DOHH2 (cell line): ENCODE results near the gene DSC2.

ENCODE experiments used
- H3F3A ChIP-seq: fragments of 200-600 bp; sonication (generic), shearing (Covaris generic); 2 replicates; pipeline ENCODE4 v1.6.0; 2016; ENCODE audit warnings: antibody characterized with exemption, mild to moderate bottlenecking; ENCODE audit not compliant: control insufficient read depth, insufficient read depth
- H3K27ac ChIP-seq: fragments of 200-600 bp; sonication (generic); 2 replicates; pipeline ENCODE4 v1.5.1; 2014; ENCODE audit warnings: low read depth, mild to moderate bottlenecking, low read length, moderate library complexity
- H3K27me3 ChIP-seq: fragments of 200-600 bp; sonication (generic); 2 replicates; pipeline ENCODE4 v1.6.1; 2014; ENCODE audit warnings: mild to moderate bottlenecking, low read length, mixed read lengths; ENCODE audit not compliant: control insufficient read depth
- H3K36me3 ChIP-seq: fragments of 200-600 bp; sonication (generic); 2 replicates; pipeline ENCODE4 v1.6.1; 2014; ENCODE audit warnings: mild to moderate bottlenecking, low read length, moderate library complexity, mixed read lengths; ENCODE audit not compliant: control insufficient read depth
- H3K4me1 ChIP-seq: fragments of 200-600 bp; sonication (generic); 2 replicates; pipeline ENCODE4 v1.6.1; 2014; ENCODE audit warnings: mild to moderate bottlenecking, low read length, mixed read lengths; ENCODE audit not compliant: control insufficient read depth
- H3K4me2 ChIP-seq: fragments of 200-600 bp; sonication (generic); 2 replicates; pipeline ENCODE4 v1.6.0; 2014; ENCODE audit warnings: mild to moderate bottlenecking, low read length, moderate library complexity
- H3K4me3 ChIP-seq: fragments of 200-600 bp; sonication (generic); 2 replicates; pipeline ENCODE4 v1.5.1; 2014; ENCODE audit warnings: mild to moderate bottlenecking, low read length, mixed read lengths
- H3K79me2 ChIP-seq: fragments of 200-600 bp; sonication (generic); 2 replicates; pipeline ENCODE4 v1.6.1; 2014; ENCODE audit warnings: mild to moderate bottlenecking, low read length, mixed read lengths; ENCODE audit not compliant: control insufficient read depth
- H3K9me2 ChIP-seq: fragments of 200-600 bp; sonication (generic); replicated peaks from 2 replicates; pipeline ENCODE4 v1.6.1; 2014; ENCODE audit warnings: mild to moderate bottlenecking, low read length, mixed read lengths; ENCODE audit not compliant: control insufficient read depth
- H3K9me3 ChIP-seq: fragments of 200-600 bp; sonication (generic); 2 replicates; pipeline ENCODE4 v1.6.1; 2014; ENCODE audit warnings: antibody characterized with exemption, low read length, mixed read lengths; ENCODE audit not compliant: control insufficient read depth, insufficient read depth
- H4K20me1 ChIP-seq: fragments of 200-600 bp; sonication (generic); 2 replicates; pipeline ENCODE4 v1.6.0; 2014; ENCODE audit warnings: low read depth, mild to moderate bottlenecking, antibody characterized with exemption, low read length, moderate library complexity; ENCODE audit not compliant: control insufficient read depth, insufficient read depth
- EZH2phosphoT487 ChIP-seq: fragments of 200-600 bp; sonication (generic); IDR thresholded peaks from 2 replicates; pipeline ENCODE4 v1.6.1; 2017; ENCODE audit warnings: borderline replicate concordance, mild to moderate bottlenecking, antibody characterized with exemption, low read length, moderate library complexity, mixed read lengths
- TF ChIP-seq, protein P1 (sequence below): fragments of 200-600 bp; sonication (generic); IDR thresholded peaks from one replicate; pipeline ENCODE4 v1.5.1; 2014; ENCODE audit warnings: antibody characterized with exemption, mild to moderate bottlenecking, low read depth, low read length; ENCODE audit not compliant: poor library complexity, severe bottlenecking

The DSC2 gene

DNA sequence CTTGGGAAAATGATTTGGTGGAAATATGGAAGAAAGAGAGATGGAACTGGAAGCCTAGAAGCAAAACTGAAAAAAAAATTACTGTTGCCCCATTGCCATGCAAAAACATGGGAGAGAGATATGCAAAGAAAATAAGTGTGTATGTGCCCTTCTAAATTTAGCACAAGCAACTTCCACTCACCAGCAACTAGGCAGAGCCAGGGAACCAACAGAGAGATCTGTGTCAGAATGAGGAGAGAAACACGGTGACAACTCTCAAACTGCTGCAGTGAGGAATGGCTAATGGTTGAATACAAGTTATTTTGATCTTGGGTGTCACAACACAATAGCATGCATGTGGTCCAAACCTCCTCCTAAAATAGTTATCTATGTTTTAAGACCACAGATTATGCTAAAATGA is 10.9 kb downstream of the DSC2 start:
- H3K79me2 ChIP-seq = no peaks in the 10 kb centered on the region
- H3K4me2 ChIP-seq = no peak overlapping the region
- no peak overlapping the region for H3K4me3 ChIP-seq
- H3K9me2 ChIP-seq = no peaks in the 10 kb centered on the region
- H3K36me3 ChIP-seq = no peaks in the 10 kb centered on the region
- no peak for TF ChIP-seq EZH2phosphoT487
- TF ChIP-seq, protein P1, sequence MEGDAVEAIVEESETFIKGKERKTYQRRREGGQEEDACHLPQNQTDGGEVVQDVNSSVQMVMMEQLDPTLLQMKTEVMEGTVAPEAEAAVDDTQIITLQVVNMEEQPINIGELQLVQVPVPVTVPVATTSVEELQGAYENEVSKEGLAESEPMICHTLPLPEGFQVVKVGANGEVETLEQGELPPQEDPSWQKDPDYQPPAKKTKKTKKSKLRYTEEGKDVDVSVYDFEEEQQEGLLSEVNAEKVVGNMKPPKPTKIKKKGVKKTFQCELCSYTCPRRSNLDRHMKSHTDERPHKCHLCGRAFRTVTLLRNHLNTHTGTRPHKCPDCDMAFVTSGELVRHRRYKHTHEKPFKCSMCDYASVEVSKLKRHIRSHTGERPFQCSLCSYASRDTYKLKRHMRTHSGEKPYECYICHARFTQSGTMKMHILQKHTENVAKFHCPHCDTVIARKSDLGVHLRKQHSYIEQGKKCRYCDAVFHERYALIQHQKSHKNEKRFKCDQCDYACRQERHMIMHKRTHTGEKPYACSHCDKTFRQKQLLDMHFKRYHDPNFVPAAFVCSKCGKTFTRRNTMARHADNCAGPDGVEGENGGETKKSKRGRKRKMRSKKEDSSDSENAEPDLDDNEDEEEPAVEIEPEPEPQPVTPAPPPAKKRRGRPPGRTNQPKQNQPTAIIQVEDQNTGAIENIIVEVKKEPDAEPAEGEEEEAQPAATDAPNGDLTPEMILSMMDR = no peak
- no peak overlapping the region for H3K27ac ChIP-seq
- H3K4me1 ChIP-seq = no peaks in the 10 kb centered on the region
- H3F3A ChIP-seq = no peaks in the 10 kb centered on the region
- no peaks in the 10 kb centered on the region for H3K27me3 ChIP-seq
- H4K20me1 ChIP-seq = no peaks in the 10 kb centered on the region
- H3K9me3 ChIP-seq = no peaks in the 10 kb centered on the region

DNA sequence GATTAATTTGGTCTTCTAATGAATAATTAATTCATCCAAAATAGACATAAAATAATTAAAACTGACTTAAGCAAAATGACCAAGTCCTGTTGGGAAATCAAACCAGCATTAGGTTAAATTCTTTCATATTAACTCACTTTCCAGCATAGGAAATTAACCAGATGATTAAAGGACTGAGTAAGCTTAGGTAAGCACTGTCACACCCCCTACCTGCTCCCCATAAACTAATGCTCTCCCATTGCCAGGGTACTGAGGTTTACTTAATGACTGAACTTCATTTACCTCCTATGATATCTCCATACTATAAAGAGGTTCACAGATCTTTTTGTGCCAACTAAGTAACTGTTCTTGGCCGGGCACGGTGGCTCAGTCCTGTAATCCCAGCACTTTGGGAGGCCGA is 13.7 kb downstream of the DSC2 start:
- Histone ChIP-seq H3K4me2 (no peak overlapping the region), H3K9me2 (no peaks in the 10 kb centered on the region), H4K20me1 (no peaks in the 10 kb centered on the region), H3K9me3 (no peaks in the 10 kb centered on the region), H3K4me3 (no peak overlapping the region), H3K27ac (no peak overlapping the region), H3F3A (no peaks in the 10 kb centered on the region), H3K4me1 (no peaks in the 10 kb centered on the region), H3K79me2 (no peaks in the 10 kb centered on the region), H3K36me3 (no peaks in the 10 kb centered on the region), H3K27me3 (no peaks in the 10 kb centered on the region)
- TF ChIP-seq EZH2phosphoT487 = no peak
- TF ChIP-seq, protein P1 = no peak

DNA sequence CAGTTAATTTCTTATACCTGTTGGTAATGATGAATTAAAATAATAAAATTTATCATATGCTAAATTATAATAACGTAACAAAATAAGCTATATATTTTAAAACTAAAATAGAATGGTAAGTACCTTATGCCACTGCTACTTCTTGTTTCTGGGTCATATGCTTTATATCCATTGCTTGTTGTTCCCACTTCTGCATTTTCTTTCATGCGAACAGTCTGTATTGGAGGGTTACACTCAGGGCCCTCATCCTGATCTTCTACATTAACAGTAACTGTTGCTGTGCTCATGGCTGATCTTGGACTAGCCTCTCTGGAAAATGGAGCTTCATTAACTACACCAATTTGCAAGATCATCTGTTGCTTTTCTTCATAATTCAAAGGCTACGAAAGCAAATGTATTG is 22.2 kb downstream of the DSC2 start:
- H4K20me1 ChIP-seq = no peaks in the 10 kb centered on the region
- no peak overlapping the region for H3K4me3 ChIP-seq
- H3K4me2 ChIP-seq = no peak overlapping the region
- H3K36me3 ChIP-seq = no peaks in the 10 kb centered on the region
- no peaks in the 10 kb centered on the region for H3K79me2 ChIP-seq
- no peak overlapping the region for H3K27ac ChIP-seq
- H3K9me2 ChIP-seq = no peaks in the 10 kb centered on the region
- H3K9me3 ChIP-seq = no peaks in the 10 kb centered on the region
- no peaks in the 10 kb centered on the region for H3K27me3 ChIP-seq
- no peaks in the 10 kb centered on the region for H3K4me1 ChIP-seq
- H3F3A ChIP-seq = no peaks in the 10 kb centered on the region
- no peak for TF ChIP-seq EZH2phosphoT487
- TF ChIP-seq, protein P1 = no peak

DNA sequence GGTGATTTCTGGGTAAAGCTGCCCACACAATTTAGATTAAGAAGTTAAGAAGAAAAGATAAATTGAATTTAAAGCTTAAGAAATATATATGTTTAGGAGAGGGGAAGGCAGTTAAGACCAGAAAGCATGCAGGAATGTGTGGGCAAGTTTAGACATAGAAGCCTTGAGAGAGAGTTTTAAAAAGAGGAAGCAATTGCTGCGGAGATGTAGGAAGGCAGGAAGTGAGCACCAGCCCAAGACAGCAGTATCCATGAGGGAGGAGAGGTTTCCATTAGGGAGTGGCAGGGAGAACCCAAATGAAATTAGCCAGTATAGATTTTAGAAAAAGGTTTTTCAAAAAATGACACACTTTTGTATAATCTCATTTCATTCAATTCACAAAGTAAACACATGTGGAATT is 24.3 kb downstream of the DSC2 start:
- Histone ChIP-seq H3F3A (no peaks in the 10 kb centered on the region), H3K79me2 (no peaks in the 10 kb centered on the region), H3K4me3 (no peak overlapping the region), H3K36me3 (no peaks in the 10 kb centered on the region), H3K27ac (no peak overlapping the region), H3K4me1 (no peaks in the 10 kb centered on the region), H3K9me2 (no peaks in the 10 kb centered on the region), H3K27me3 (no peaks in the 10 kb centered on the region), H4K20me1 (no peaks in the 10 kb centered on the region), H3K4me2 (no peak overlapping the region), H3K9me3 (no peaks in the 10 kb centered on the region)
- TF ChIP-seq, protein P1 = no peak
- no peak for TF ChIP-seq EZH2phosphoT487
